H1 (cell line): ENCODE results near the gene GNAS.

ENCODE experiments used
- ATF2 ChIP-seq: IDR thresholded peaks from 2 replicates; pipeline ENCODE4 v1.6.1; 2012; ENCODE audit warnings: low read length, inconsistent platforms
- BRCA1 ChIP-seq: IDR thresholded peaks from 2 replicates; pipeline ENCODE4 v1.6.1; 2012; ENCODE audit warnings: low read depth, low read length, improper control_type of control experiment
- CHD2 ChIP-seq: IDR thresholded peaks from 2 replicates; pipeline ENCODE4 v1.6.1; 2012; ENCODE audit warnings: low read length, improper control_type of control experiment
- CTCF ChIP-seq, 3 experiments: IDR thresholded peaks; 1 replicate in 2 of 3; 2 replicates in 1 of 3; pipeline versions ENCODE4 v1.5.1 to v1.6.1; 2011; ENCODE audit warnings: low read length in 3 of 3, mild to moderate bottlenecking in 3 of 3, inconsistent platforms in 2 of 3, low read depth in 1 of 3, moderate library complexity in 1 of 3; ENCODE audit not compliant: insufficient read depth in 1 of 3; ENCODE audit errors: control extremely low read depth in 1 of 3
- EP300 ChIP-seq, 2 experiments: IDR thresholded peaks; 1 replicate in 1 of 2; 2 replicates in 1 of 2; pipeline ENCODE4 v1.6.1; 2011 to 2012; ENCODE audit warnings: low read depth in 2 of 2, low read length in 2 of 2, mild to moderate bottlenecking in 2 of 2, borderline replicate concordance in 1 of 2, inconsistent platforms in 1 of 2, moderate library complexity in 1 of 2
- KDM5A ChIP-seq: fragments of 200-600 bp; IDR thresholded peaks from 2 replicates; pipeline ENCODE4 v1.7.1; 2012; ENCODE audit warnings: mild to moderate bottlenecking, low read length, inconsistent platforms, mixed read lengths
- PHF8 ChIP-seq: fragments of 200-600 bp; sonication (generic); conservative IDR thresholded peaks from 2 replicates; pipeline ENCODE4 v1.7.1; 2012; ENCODE audit warnings: low read depth, mild to moderate bottlenecking, inconsistent platforms, low read length, moderate library complexity
- POLR2A ChIP-seq, 2 experiments: IDR thresholded peaks; 1 replicate in 1 of 2; 2 replicates in 1 of 2; pipeline ENCODE4 v1.6.1; 2011; ENCODE audit warnings: low read depth in 2 of 2, low read length in 2 of 2, mild to moderate bottlenecking in 2 of 2; ENCODE audit errors: control extremely low read depth in 1 of 2
- SIN3A ChIP-seq, 2 experiments: IDR thresholded peaks in 1 of 2; conservative IDR thresholded peaks in 1 of 2; 2 replicates each; pipeline ENCODE4 v1.6.1; 2011 to 2012; ENCODE audit warnings: low read length in 2 of 2, improper control_type of control experiment in 1 of 2, low read depth in 1 of 2, mild to moderate bottlenecking in 1 of 2
- TAF1 ChIP-seq: IDR thresholded peaks from 2 replicates; pipeline ENCODE4 v1.6.1; 2011; ENCODE audit warnings: mild to moderate bottlenecking, low read depth, low read length
- TEAD4 ChIP-seq: IDR thresholded peaks from 2 replicates; pipeline ENCODE4 v1.6.1; 2012; ENCODE audit warnings: low read depth, low read length, inconsistent platforms, mixed read lengths

- TF ChIP-seq BRCA1: no peak
- TF ChIP-seq CHD2: no peak
- TF ChIP-seq CTCF (IDR thresholded peaks at IDR 0.05; ENCODE audit: control extremely low read depth in 1 of 3, insufficient read depth in 1 of 3, low read depth in 1 of 3, low read length in 3 of 3): no peak
- no peak for TF ChIP-seq EP300 (IDR thresholded peaks at IDR 0.05; ENCODE audit: borderline replicate concordance in 1 of 2, low read depth in 2 of 2, low read length in 2 of 2)
- TF ChIP-seq POLR2A (IDR thresholded peaks at IDR 0.05; ENCODE audit: control extremely low read depth in 1 of 2, low read depth in 2 of 2, low read length in 2 of 2): no peak
- no peak for TF ChIP-seq ATF2
- TF ChIP-seq PHF8: no peak
- TF ChIP-seq TEAD4: no peak
- TF ChIP-seq TAF1: no peak
- TF ChIP-seq SIN3A (conservative IDR thresholded peaks at IDR 0.05 in 1 of 2, IDR thresholded peaks at IDR 0.05 in 1 of 2; ENCODE audit: low read depth in 1 of 2, low read length in 2 of 2): no peak
- no peak for TF ChIP-seq KDM5A
These were observed 30.2 kb downstream of the GNAS start for GRCh38 chr20:58882704-58883089.
